ENCODE data around the gene PPP2R5A. TPM values are rescaled to one million over a fixed set of nuclear protein-coding genes. Genes with fewer than 3 reads are reported as not detected.
A peak's percentile ranks its signal among the peaks of the same experiment; 100 is the strongest.

The PPP2R5A gene
- total RNA-seq, 4 donors from 2014 or later: 38.5 to 48.0 (median 41.7) TPM

- DNase-seq (ENCODE audit: low spot score in 2 of 2): no peak
- no peaks in the 10 kb centered on the region for H3K36me3 ChIP-seq
- H3K4me3 ChIP-seq: no peak overlapping the region
- H3K9me3 ChIP-seq: no peaks in the 10 kb centered on the region
- no peak overlapping the region for H3K27ac ChIP-seq
- TF ChIP-seq POLR2A (IDR thresholded peaks at IDR 0.05) (no peak), EP300 (IDR thresholded peaks at IDR 0.05) (no peak), CTCF (IDR thresholded peaks at IDR 0.05) (no peak)
- H3K27me3 ChIP-seq: no peaks in the 10 kb centered on the region
- peaks cover 0 to 5% (median under 1%) of the 10 kb centered on the region in 4 donors for H3K4me1 ChIP-seq
- WGBS, 2 donors: 85 to 95% methylated on average over 2 of the region's 2 CpGs
Observed at GRCh38 chr1:212241501-212241900, 43.7 kb upstream of the PPP2R5A start.

GRCh38 chr1:212241957-212242287, 43.3 kb upstream of the PPP2R5A start:
- TF ChIP-seq CTCF (IDR thresholded peaks at IDR 0.05) (no peak), POLR2A (IDR thresholded peaks at IDR 0.05) (no peak), EP300 (IDR thresholded peaks at IDR 0.05) (no peak)
- Histone ChIP-seq H3K36me3 (no peaks in the 10 kb centered on the region), H3K9me3 (no peaks in the 10 kb centered on the region), H3K4me1 (peaks cover 0 to 5% (median 0%) of the 10 kb centered on the region in 4 donors), H3K4me3 (no peak overlapping the region), H3K27ac (peak overlapping the region in 2 of 4 donors; percentile 44 to 68), H3K27me3 (no peaks in the 10 kb centered on the region)
- 48 to 54% methylated on average over 4 of the region's 4 CpGs for WGBS, 2 donors
- no peak for DNase-seq (ENCODE audit: low spot score in 2 of 2)

- peak in 1 of 2 donors; percentile 50 for TF ChIP-seq EP300 (IDR thresholded peaks at IDR 0.05)
- no peak for TF ChIP-seq POLR2A (IDR thresholded peaks at IDR 0.05)
- no peak for TF ChIP-seq CTCF (IDR thresholded peaks at IDR 0.05)
- WGBS, 2 donors: 16 to 32% methylated on average over 11 of the region's 11 CpGs
- Histone ChIP-seq H3K27ac (peak overlapping the region in 3 of 4 donors; percentile 17 to 68 (median 44)), H3K4me3 (no peak overlapping the region), H3K9me3 (no peaks in the 10 kb centered on the region), H3K4me1 (peaks cover 0 to 5% (median 0%) of the 10 kb centered on the region in 4 donors), H3K27me3 (no peaks in the 10 kb centered on the region), H3K36me3 (no peaks in the 10 kb centered on the region)
- DNase-seq (ENCODE audit: low spot score in 2 of 2): no peak
Observed at GRCh38 chr1:212242288-212242984, 42.8 kb upstream of the PPP2R5A start.

- TF ChIP-seq EP300 (IDR thresholded peaks at IDR 0.05) (no peak), CTCF (IDR thresholded peaks at IDR 0.05) (no peak), POLR2A (IDR thresholded peaks at IDR 0.05) (no peak)
- WGBS, 2 donors: 96 to 100% methylated on average over 1 of the region's 1 CpG
- H3K27me3 ChIP-seq: no peaks in the 10 kb centered on the region
- peaks cover 0 to 5% (median 0%) of the 10 kb centered on the region in 4 donors for H3K4me1 ChIP-seq
- no peak for DNase-seq (ENCODE audit: low spot score in 2 of 2)
- H3K9me3 ChIP-seq: no peaks in the 10 kb centered on the region
- no peak overlapping the region for H3K4me3 ChIP-seq
- no peaks in the 10 kb centered on the region for H3K36me3 ChIP-seq
- H3K27ac ChIP-seq: peak overlapping the region in 1 of 4 donors; percentile 68
Observed at GRCh38 chr1:212242985-212243308, 42.3 kb upstream of the PPP2R5A start.

GRCh38 chr1:212244441-212244840, 40.8 kb upstream of the PPP2R5A start:
- no peaks in the 10 kb centered on the region for H3K36me3 ChIP-seq
- H3K4me1 ChIP-seq: peaks cover 0 to 5% (median 0%) of the 10 kb centered on the region in 4 donors
- H3K27ac ChIP-seq: no peak overlapping the region
- H3K4me3 ChIP-seq: no peak overlapping the region
- TF ChIP-seq CTCF (IDR thresholded peaks at IDR 0.05): no peak
- TF ChIP-seq EP300 (IDR thresholded peaks at IDR 0.05): no peak
- no peak for TF ChIP-seq POLR2A (IDR thresholded peaks at IDR 0.05)
- no peaks in the 10 kb centered on the region for H3K27me3 ChIP-seq
- 73 to 81% methylated on average over 2 of the region's 2 CpGs for WGBS, 2 donors
- no peaks in the 10 kb centered on the region for H3K9me3 ChIP-seq
- DNase-seq (ENCODE audit: low spot score in 2 of 2): no peak

Measured in tibial nerve (tissue), 4 donors.